IMR-90 (cell line): ENCODE measurements around the gene AADACL4. TPM values are rescaled to one million over a fixed set of nuclear protein-coding genes. Genes with fewer than 3 reads are reported as not detected.

ENCODE experiments used
- ATAC-seq: fragments of 200-7000 bp; cut with Tn5 transposase; 2 replicates; pipeline ENCODE4 v1.9.1; 2020; ENCODE audit warnings: low read depth, mild to moderate bottlenecking, moderate library complexity
- BruUV-seq: library from RNA; stranded (reverse); fragments of 400-500 nt; replicated peaks from 2 replicates; lab custom pipeline; 2021; lab: Mats Ljungman, UMichigan
- CTCF ChIA-PET: fragments of 300-600 bp; formaldehyde crosslinking; extraction: SDS; loops from one replicate; lab custom pipeline; 2021; ENCODE audit warnings: antibody characterized with exemption; lab: Yijun Ruan, JAX
- POLR2A ChIA-PET: fragments of 300-600 bp; sonication (Branson Sonifier 250); formaldehyde crosslinking; loops from one replicate; lab custom pipeline; 2022; ENCODE audit warnings: antibody characterized with exemption; ENCODE audit not compliant: unreplicated experiment; lab: Charles Lee
- DNase-seq: peaks from one replicate; pipeline ENCODE4 v3.0.0; 2013
- H2AFZ ChIP-seq: replicated peaks from 2 replicates; pipeline ENCODE3; 2013; ENCODE audit warnings: low read length, mild to moderate bottlenecking; ENCODE audit not compliant: poor library complexity
- H2AK5ac ChIP-seq: 2 replicates; pipeline ENCODE4 v1.6.1; 2013; ENCODE audit warnings: low read depth, low read length, inconsistent platforms
- H2AK9ac ChIP-seq: replicated peaks from 2 replicates; pipeline ENCODE3; 2013; ENCODE audit warnings: mild to moderate bottlenecking, low read depth, low read length, moderate library complexity; ENCODE audit not compliant: poor library complexity
- H2BK120ac ChIP-seq: 2 replicates; pipeline ENCODE4 v1.6.1; 2013; ENCODE audit warnings: low read depth, low read length, inconsistent platforms
- H2BK15ac ChIP-seq: 3 replicates; pipeline ENCODE4 v1.6.1; 2013; ENCODE audit warnings: low read depth, low read length, inconsistent platforms
- H2BK20ac ChIP-seq: 2 replicates; pipeline ENCODE4 v1.6.1; 2013; ENCODE audit warnings: low read depth, mild to moderate bottlenecking, inconsistent platforms, low read length, moderate library complexity
- H2BK5ac ChIP-seq: 2 replicates; pipeline ENCODE4 v1.6.1; 2013; ENCODE audit warnings: mild to moderate bottlenecking, low read depth, low read length, inconsistent platforms; ENCODE audit not compliant: poor library complexity, severe bottlenecking
- H3K14ac ChIP-seq: replicated peaks from 2 replicates; pipeline ENCODE4 v1.6.1; 2013; ENCODE audit warnings: low read depth, low read length, inconsistent platforms
- H3K18ac ChIP-seq: 2 replicates; pipeline ENCODE4 v1.6.1; 2013; ENCODE audit warnings: low read depth, low read length, control low read depth
- H3K23ac ChIP-seq: 2 replicates; pipeline ENCODE4 v1.6.1; 2013; ENCODE audit warnings: low read depth, low read length, inconsistent platforms
- H3K27ac ChIP-seq: 2 replicates; pipeline ENCODE4 v1.5.1; 2013; ENCODE audit warnings: mild to moderate bottlenecking, control low read depth, low read length; ENCODE audit not compliant: insufficient read depth
- H3K27me3 ChIP-seq: 2 replicates; pipeline ENCODE4 v1.6.1; 2013; ENCODE audit warnings: low read length; ENCODE audit not compliant: control insufficient read depth, insufficient read depth
- H3K36me3 ChIP-seq: 2 replicates; pipeline ENCODE4 v1.6.1; 2013; ENCODE audit warnings: low read length, mixed read lengths; ENCODE audit not compliant: control insufficient read depth, insufficient read depth
- H3K4ac ChIP-seq: 2 replicates; pipeline ENCODE4 v1.6.1; 2013; ENCODE audit warnings: low read depth, low read length, inconsistent platforms
- H3K4me1 ChIP-seq: 2 replicates; pipeline ENCODE4 v1.6.1; 2013; ENCODE audit warnings: low read length, mixed read lengths; ENCODE audit not compliant: control insufficient read depth, insufficient read depth
- H3K4me2 ChIP-seq: 2 replicates; pipeline ENCODE4 v1.6.1; 2013; ENCODE audit warnings: low read depth, mild to moderate bottlenecking, control low read depth, low read length, moderate library complexity
- H3K4me3 ChIP-seq: 2 replicates; pipeline ENCODE4 v1.5.1; 2013; ENCODE audit warnings: low read depth, mild to moderate bottlenecking, control low read depth, low read length, moderate library complexity; ENCODE audit not compliant: insufficient read depth
- H3K56ac ChIP-seq: 2 replicates; pipeline ENCODE4 v1.6.1; 2013; ENCODE audit warnings: low read length, inconsistent platforms; ENCODE audit not compliant: insufficient read depth; ENCODE audit errors: extremely low read depth
- H3K79me1 ChIP-seq, 2 experiments: 2 replicates each; pipeline ENCODE4 v1.6.1; 2013; ENCODE audit warnings: low read length in 2 of 2, inconsistent platforms in 1 of 2, low read depth in 1 of 2
- H3K9ac ChIP-seq: 2 replicates; pipeline ENCODE4 v1.6.1; 2013; ENCODE audit warnings: low read depth, low read length, control low read depth
- H3K9me1 ChIP-seq: 2 replicates; pipeline ENCODE4 v1.6.1; 2013; ENCODE audit warnings: low read length, inconsistent platforms; ENCODE audit not compliant: insufficient read depth
- H3K9me3 ChIP-seq: 2 replicates; pipeline ENCODE4 v1.6.1; 2013; ENCODE audit warnings: low read length; ENCODE audit not compliant: control insufficient read depth, insufficient read depth
- H4K20me1 ChIP-seq: 2 replicates; pipeline ENCODE4 v1.6.1; 2013; ENCODE audit warnings: low read length, inconsistent platforms; ENCODE audit not compliant: insufficient read depth
- H4K5ac ChIP-seq: 2 replicates; pipeline ENCODE4 v1.6.1; 2013; ENCODE audit warnings: mild to moderate bottlenecking, low read depth, low read length, control low read depth
- H4K8ac ChIP-seq, 2 experiments: 2 replicates each; pipeline ENCODE4 v1.6.1; 2013; ENCODE audit warnings: low read depth in 2 of 2, low read length in 2 of 2, control low read depth in 1 of 2, inconsistent platforms in 1 of 2
- H4K91ac ChIP-seq: 2 replicates; pipeline ENCODE4 v1.6.1; 2013; ENCODE audit warnings: low read depth, low read length, inconsistent platforms; ENCODE audit not compliant: insufficient read depth
- BHLHE40 ChIP-seq: fragments of 150-350 bp; IDR thresholded peaks from 2 replicates; pipeline ENCODE4 v1.6.1; 2016; ENCODE audit warnings: mild to moderate bottlenecking, low read depth, low read length
- CEBPB ChIP-seq: IDR thresholded peaks from 2 replicates; pipeline ENCODE4 v1.6.1; 2012; ENCODE audit warnings: low read depth, low read length, improper control_type of control experiment
- CHD1 ChIP-seq: IDR thresholded peaks from 2 replicates; pipeline ENCODE4 v1.6.1; 2012; ENCODE audit warnings: low read depth, low read length, improper control_type of control experiment
- CTCF ChIP-seq: conservative IDR thresholded peaks from 2 replicates; pipeline ENCODE4 v1.5.1; 2012; ENCODE audit warnings: mild to moderate bottlenecking, low read depth, low read length, improper control_type of control experiment
- ELK1 ChIP-seq: fragments of 150-350 bp; IDR thresholded peaks from 2 replicates; pipeline ENCODE4 v1.6.1; 2016; ENCODE audit warnings: low read depth, mild to moderate bottlenecking, low read length, moderate library complexity, borderline replicate concordance
- FOS ChIP-seq: fragments of 150-350 bp; IDR thresholded peaks from 2 replicates; pipeline ENCODE4 v1.6.1; 2016; ENCODE audit warnings: low read depth, low read length
- MAFK ChIP-seq: IDR thresholded peaks from 2 replicates; pipeline ENCODE4 v1.6.1; 2012; ENCODE audit warnings: low read depth, low read length, improper control_type of control experiment
- MAZ ChIP-seq: IDR thresholded peaks from 2 replicates; pipeline ENCODE4 v1.6.1; 2012; ENCODE audit warnings: low read depth, mild to moderate bottlenecking, low read length, improper control_type of control experiment, moderate library complexity, borderline replicate concordance
- MXI1 ChIP-seq: IDR thresholded peaks from 2 replicates; pipeline ENCODE4 v1.6.1; 2012; ENCODE audit warnings: low read depth, mild to moderate bottlenecking, low read length, moderate library complexity, borderline replicate concordance
- POLR2A ChIP-seq: IDR thresholded peaks from 2 replicates; pipeline ENCODE4 v1.6.1; 2012; ENCODE audit warnings: mild to moderate bottlenecking, low read depth, low read length
- RCOR1 ChIP-seq: IDR thresholded peaks from 2 replicates; pipeline ENCODE4 v1.6.1; 2012; ENCODE audit warnings: mild to moderate bottlenecking, low read length, improper control_type of control experiment; ENCODE audit not compliant: insufficient replicate concordance
- RFX5 ChIP-seq: IDR thresholded peaks from 2 replicates; pipeline ENCODE4 v1.8.0; 2012; ENCODE audit warnings: low read depth, mild to moderate bottlenecking, low read length, moderate library complexity
- SMC3 ChIP-seq: fragments of 150-350 bp; IDR thresholded peaks from 2 replicates; pipeline ENCODE4 v1.6.1; 2016; ENCODE audit warnings: low read depth, mild to moderate bottlenecking, antibody characterized with exemption, low read length, moderate library complexity
- WGBS, 2 experiments: methylation state at CpG; one replicate each; pipeline versions ENCODE4 v1.1.5 to v1.1.7; 2013; ENCODE audit warnings: missing lambda C conversion rate in 2 of 2; ENCODE audit not compliant: insufficient read length in 1 of 2; ENCODE audit errors: extremely low coverage in 2 of 2; 5-methylcytosine and 5-hydroxymethylcytosine counted together
- dilution Hi-C: fragments of 300-500 bp; cut with HindIII; formaldehyde crosslinking; loops from one replicate; pipeline ENCODE4 v1.14.3; 2018; ENCODE audit warnings: low sequenced_read_pairs; ENCODE audit not compliant: unreplicated experiment
- in situ Hi-C: fragments of 300-500 bp; cut with MboI; formaldehyde crosslinking; loops from 3 replicates; pipeline ENCODE4 v1.14.3; 2019; ENCODE audit warnings: low sequenced_read_pairs, inconsistent platforms, mixed read lengths
- intact Hi-C: fragments of 100-400 bp; cut with micrococcal nuclease; formaldehyde crosslinking; loops from 2 replicates; pipeline ENCODE4 v1.10.0; 2022
- polyA plus RNA-seq, 3 experiments: library from polyadenylated mRNA; depleted of rRNA; stranded (reverse); fragments of >200 nt; gene quantifications; 2 replicates each; pipeline ENCODE4 v1.2.3, GENCODE V29; 2012; ENCODE audit warnings: low replicate concordance in 1 of 3
- total RNA-seq: library from RNA; depleted of rRNA; stranded (reverse); fragments of >200 nt; gene quantifications from 2 replicates; pipeline ENCODE4 v1.2.3, GENCODE V29; 2012

Gene AADACL4
- total and polyA plus RNA-seq, 2 of the 4 experiments (the other 2 are of a cell fraction): not detected

- peaks cover 3% of the 10 kb centered on the region; the same call in 1 of the 2 replicates for H3K4me1 ChIP-seq
- H2BK20ac ChIP-seq: no peak overlapping the region
- no peak overlapping the region for H2BK15ac ChIP-seq
- dilution Hi-C loops: no loop called here
- WGBS, 2 experiments: 100% methylated on average over 2 of the region's 8 CpGs; no CpG with 5 or more reads in 1 of the 2 experiments
- peaks cover 8% of the 10 kb centered on the region for H3K9me3 ChIP-seq
- H4K20me1 ChIP-seq: no peaks in the 10 kb centered on the region
- no peak overlapping the region for H3K4me2 ChIP-seq
- POLR2A ChIA-PET: no interaction called here
- H3K14ac ChIP-seq: no peak overlapping the region
- H2AFZ ChIP-seq: no peak overlapping the region
- H3K4me3 ChIP-seq: no peak overlapping the region
- no peaks in the 10 kb centered on the region for H3K36me3 ChIP-seq
- ATAC-seq: no peak
- no TSS peak for BruUV-seq
- no peak overlapping the region for H3K9ac ChIP-seq
- peaks cover 32% of the 10 kb centered on the region for H3K27me3 ChIP-seq
- no peak overlapping the region for H4K91ac ChIP-seq
- no peak overlapping the region for H3K23ac ChIP-seq
- intact Hi-C loops: no loop called here
- no peak overlapping the region for H3K4ac ChIP-seq
- H4K5ac ChIP-seq: no peak overlapping the region
- no peaks in the 10 kb centered on the region for H3K79me1 ChIP-seq
- H2BK120ac ChIP-seq: no peak overlapping the region
- H2BK5ac ChIP-seq: no peak overlapping the region
- H2AK9ac ChIP-seq: no peak overlapping the region
- H3K18ac ChIP-seq: no peak overlapping the region
- TF ChIP-seq ELK1 (no peak), POLR2A (no peak), MAZ (no peak), MAFK (no peak), SMC3 (no peak), MXI1 (no peak), RCOR1 (no peak), FOS (no peak), CEBPB (no peak), CTCF (no peak), CHD1 (no peak), BHLHE40 (no peak), RFX5 (no peak)
- in situ Hi-C loops: no loop called here
- no peak overlapping the region for H3K56ac ChIP-seq
- no peak for DNase-seq
- CTCF ChIA-PET: interaction anchor here (0.6 kb wide), 1 partner anchor 335 kb away, joined by 3 read pairs; no protein-coding TSS in a partner anchor
- H3K9me1 ChIP-seq: no peaks in the 10 kb centered on the region
- no peak overlapping the region for H2AK5ac ChIP-seq
- no peak overlapping the region for H3K27ac ChIP-seq
- no peak overlapping the region for H4K8ac ChIP-seq
Observed at GRCh38 chr1:12634156-12634555, 9.7 kb upstream of the AADACL4 start.
